ENCODE results near the gene PCGF3.
"Not testable (repeated sequence)": the region's sequence is repeated elsewhere in the genome, so short reads cannot be mapped to it uniquely, and the experiment has no call there.

The PCGF3 gene

GRCh38 chr4:776743-777441 lies 71.3 kb downstream of the PCGF3 start:
- Histone ChIP-seq H3K9ac (ENCODE audit: low read depth, low read length, poor library complexity, severe bottlenecking) (no peak overlapping the region), H4K20me1 (ENCODE audit: insufficient read depth, low read length, poor library complexity, severe bottlenecking) (peaks cover 65% of the 10 kb centered on the region), H3F3A (ENCODE audit: low read depth) (no peaks in the 10 kb centered on the region), H3K4me3 (ENCODE audit: low read length, poor library complexity, severe bottlenecking) (no peak overlapping the region), H3K4me2 (ENCODE audit: low read depth, low read length, poor library complexity, severe bottlenecking) (peak overlapping the region; percentile 2), H3K4me1 (ENCODE audit: insufficient read depth, low read length, poor library complexity, severe bottlenecking) (peaks cover 27% of the 10 kb centered on the region), H2AFZ (ENCODE audit: low read length) (no peak overlapping the region), H3K27me3 (ENCODE audit: insufficient read depth, low read length, poor library complexity, severe bottlenecking) (peaks cover 11% of the 10 kb centered on the region), H3K36me3 (ENCODE audit: insufficient read depth, low read length) (peaks cover 2% of the 10 kb centered on the region; the same call in 1 of the 2 replicates), H3K9me2 (replicated peaks; ENCODE audit: low read depth, low read length) (no peaks in the 10 kb centered on the region), H3K79me2 (ENCODE audit: insufficient read depth, low read length) (peaks cover 81% of the 10 kb centered on the region), H3K9me3 (ENCODE audit: insufficient read depth, low read depth, low read length) (no peaks in the 10 kb centered on the region)
- TF ChIP-seq EZH2phosphoT487 (IDR thresholded peaks at IDR 0.05; ENCODE audit: borderline replicate concordance) = no peak
- TF ChIP-seq, protein P1, sequence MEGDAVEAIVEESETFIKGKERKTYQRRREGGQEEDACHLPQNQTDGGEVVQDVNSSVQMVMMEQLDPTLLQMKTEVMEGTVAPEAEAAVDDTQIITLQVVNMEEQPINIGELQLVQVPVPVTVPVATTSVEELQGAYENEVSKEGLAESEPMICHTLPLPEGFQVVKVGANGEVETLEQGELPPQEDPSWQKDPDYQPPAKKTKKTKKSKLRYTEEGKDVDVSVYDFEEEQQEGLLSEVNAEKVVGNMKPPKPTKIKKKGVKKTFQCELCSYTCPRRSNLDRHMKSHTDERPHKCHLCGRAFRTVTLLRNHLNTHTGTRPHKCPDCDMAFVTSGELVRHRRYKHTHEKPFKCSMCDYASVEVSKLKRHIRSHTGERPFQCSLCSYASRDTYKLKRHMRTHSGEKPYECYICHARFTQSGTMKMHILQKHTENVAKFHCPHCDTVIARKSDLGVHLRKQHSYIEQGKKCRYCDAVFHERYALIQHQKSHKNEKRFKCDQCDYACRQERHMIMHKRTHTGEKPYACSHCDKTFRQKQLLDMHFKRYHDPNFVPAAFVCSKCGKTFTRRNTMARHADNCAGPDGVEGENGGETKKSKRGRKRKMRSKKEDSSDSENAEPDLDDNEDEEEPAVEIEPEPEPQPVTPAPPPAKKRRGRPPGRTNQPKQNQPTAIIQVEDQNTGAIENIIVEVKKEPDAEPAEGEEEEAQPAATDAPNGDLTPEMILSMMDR (conservative IDR thresholded peaks at IDR 0.05; ENCODE audit: low read length) = no peak

DNA sequence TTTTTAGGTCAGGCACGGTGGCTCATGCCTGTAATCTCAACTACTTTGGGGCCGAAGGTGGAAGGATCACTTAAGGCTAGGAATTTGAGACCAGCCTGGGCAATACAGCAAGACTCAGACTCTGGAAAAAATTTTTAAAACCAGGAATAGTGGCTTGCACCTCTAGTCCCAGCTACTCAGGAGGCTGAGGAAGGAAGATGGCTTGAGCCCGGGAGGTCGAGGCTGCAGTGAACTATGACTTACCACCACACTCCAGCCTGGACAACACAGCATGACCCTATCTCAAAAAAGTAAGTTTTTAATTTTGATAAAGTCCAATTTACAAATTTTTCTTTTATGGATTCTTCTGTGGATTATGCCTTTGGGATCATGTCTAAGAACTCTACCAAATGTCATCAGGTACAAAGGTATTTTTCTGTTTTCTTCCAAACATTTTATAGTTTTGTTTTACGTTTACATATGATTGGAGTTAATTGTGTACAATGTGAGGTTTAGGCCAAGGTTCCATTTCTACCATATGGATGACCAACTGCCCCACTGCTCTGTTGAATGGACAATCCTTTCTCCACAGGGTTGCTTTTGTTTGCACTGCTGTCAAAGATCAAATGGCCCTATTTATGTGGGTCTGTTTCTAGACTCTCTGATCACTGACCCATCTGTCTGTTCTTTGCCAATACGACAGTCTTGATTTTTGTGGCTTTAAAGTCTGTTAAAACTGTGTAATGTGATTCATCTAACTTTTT lies 72.1 kb downstream of the PCGF3 start:
- Histone ChIP-seq H3K4me3 (ENCODE audit: low read length, poor library complexity, severe bottlenecking) (no peak overlapping the region), H3K36me3 (ENCODE audit: insufficient read depth, low read length) (peaks cover 2% of the 10 kb centered on the region; the same call in 1 of the 2 replicates), H2AFZ (ENCODE audit: low read length) (no peak overlapping the region), H3K9me3 (ENCODE audit: insufficient read depth, low read depth, low read length) (no peaks in the 10 kb centered on the region), H3K4me1 (ENCODE audit: insufficient read depth, low read length, poor library complexity, severe bottlenecking) (peaks cover 33% of the 10 kb centered on the region), H3K4me2 (ENCODE audit: low read depth, low read length, poor library complexity, severe bottlenecking) (peak overlapping the region; percentile 25), H3K27me3 (ENCODE audit: insufficient read depth, low read length, poor library complexity, severe bottlenecking) (peaks cover 11% of the 10 kb centered on the region), H4K20me1 (ENCODE audit: insufficient read depth, low read length, poor library complexity, severe bottlenecking) (peaks cover 63% of the 10 kb centered on the region), H3F3A (ENCODE audit: low read depth) (0 out of 2 replicates have a peak, but pooled peaks cover 2% of the 10 kb centered on the region), H3K79me2 (ENCODE audit: insufficient read depth, low read length) (peaks cover 78% of the 10 kb centered on the region), H3K9ac (ENCODE audit: low read depth, low read length, poor library complexity, severe bottlenecking) (no peak overlapping the region), H3K9me2 (replicated peaks; ENCODE audit: low read depth, low read length) (no peaks in the 10 kb centered on the region)
- no peak for TF ChIP-seq EZH2phosphoT487 (IDR thresholded peaks at IDR 0.05; ENCODE audit: borderline replicate concordance)
- TF ChIP-seq, protein P1 (conservative IDR thresholded peaks at IDR 0.05; ENCODE audit: low read length) = no peak

GRCh38 chr4:779555-779954 lies 73.9 kb downstream of the PCGF3 start:
- peak overlapping the region; percentile 100 for H3K9ac ChIP-seq (ENCODE audit: low read depth, low read length, poor library complexity, severe bottlenecking)

GRCh38 chr4:780255-780654 lies 74.6 kb downstream of the PCGF3 start:
- Histone ChIP-seq H3K4me3 (ENCODE audit: low read length, poor library complexity, severe bottlenecking) (peak overlapping the region; percentile 100), H3K4me1 (ENCODE audit: insufficient read depth, low read length, poor library complexity, severe bottlenecking) (peaks cover 42% of the 10 kb centered on the region), H4K20me1 (ENCODE audit: insufficient read depth, low read length, poor library complexity, severe bottlenecking) (peaks cover 41% of the 10 kb centered on the region), H3K27me3 (ENCODE audit: insufficient read depth, low read length, poor library complexity, severe bottlenecking) (peaks cover 11% of the 10 kb centered on the region), H3K9ac (ENCODE audit: low read depth, low read length, poor library complexity, severe bottlenecking) (peak overlapping the region; percentile 100), H3K4me2 (ENCODE audit: low read depth, low read length, poor library complexity, severe bottlenecking) (peak overlapping the region; percentile 94), H3K79me2 (ENCODE audit: insufficient read depth, low read length) (peaks cover 60% of the 10 kb centered on the region)
- H3F3A ChIP-seq (ENCODE audit: low read depth); H2AFZ ChIP-seq (ENCODE audit: low read length); H3K9me2 ChIP-seq (replicated peaks; ENCODE audit: low read depth, low read length); H3K9me3 ChIP-seq (ENCODE audit: insufficient read depth, low read depth, low read length); H3K36me3 ChIP-seq (ENCODE audit: insufficient read depth, low read length): not testable (repeated sequence)

More at GRCh38 chr4:779555-779954, 73.9 kb downstream of the PCGF3 start:
- H3K4me3 ChIP-seq (ENCODE audit: low read length, poor library complexity, severe bottlenecking) = peak overlapping the region; percentile 100
- H3K79me2 ChIP-seq (ENCODE audit: insufficient read depth, low read length) = peaks cover 67% of the 10 kb centered on the region
- H3F3A ChIP-seq (ENCODE audit: low read depth) = 0 out of 2 replicates have a peak, but pooled peaks cover 2% of the 10 kb centered on the region
- no peak overlapping the region for H2AFZ ChIP-seq (ENCODE audit: low read length)
- peaks cover 42% of the 10 kb centered on the region for H3K4me1 ChIP-seq (ENCODE audit: insufficient read depth, low read length, poor library complexity, severe bottlenecking)
- H3K9me2 ChIP-seq (replicated peaks; ENCODE audit: low read depth, low read length) = no peaks in the 10 kb centered on the region
- TF ChIP-seq, protein P1 (conservative IDR thresholded peaks at IDR 0.05; ENCODE audit: low read length) = no peak
- TF ChIP-seq EZH2phosphoT487 (IDR thresholded peaks at IDR 0.05; ENCODE audit: borderline replicate concordance) = no peak
- H3K9me3 ChIP-seq (ENCODE audit: insufficient read depth, low read depth, low read length) = no peaks in the 10 kb centered on the region
- H3K36me3 ChIP-seq (ENCODE audit: insufficient read depth, low read length) = peaks cover 2% of the 10 kb centered on the region; the same call in 1 of the 2 replicates
- H3K4me2 ChIP-seq (ENCODE audit: low read depth, low read length, poor library complexity, severe bottlenecking) = peak overlapping the region; percentile 94
- H4K20me1 ChIP-seq (ENCODE audit: insufficient read depth, low read length, poor library complexity, severe bottlenecking) = peaks cover 47% of the 10 kb centered on the region
- peaks cover 11% of the 10 kb centered on the region for H3K27me3 ChIP-seq (ENCODE audit: insufficient read depth, low read length, poor library complexity, severe bottlenecking)

Measured in Loucy (cell line).